A673 (cell line): ENCODE results near the gene ERFL. TPM values are rescaled to one million over a fixed set of nuclear protein-coding genes. Genes with fewer than 3 reads are reported as not detected.

Experiments
- BruUV-seq: library from RNA; stranded (reverse); fragments of 400-500 nt; replicated peaks from 2 replicates; lab custom pipeline; 2021; lab: Mats Ljungman, UMichigan
- CTCF ChIA-PET: fragments of 300-600 bp; sonication (Branson Sonifier 250); formaldehyde crosslinking; loops from one replicate; lab custom pipeline; 2022; ENCODE audit warnings: antibody characterized with exemption; lab: Charles Lee
- POLR2A ChIA-PET: fragments of 300-600 bp; sonication (Branson Sonifier 250); formaldehyde crosslinking; loops from one replicate; lab custom pipeline; 2022; ENCODE audit warnings: antibody characterized with exemption; ENCODE audit not compliant: low non-redundant PET; lab: Charles Lee
- DNase-seq: peaks from one replicate; pipeline ENCODE4 v3.0.0-alpha.2; 2015; ENCODE audit warnings: low spot score
- H3K27ac ChIP-seq: fragments of 200-600 bp; sonication (generic); 2 replicates; pipeline ENCODE4 v1.5.1; 2016; ENCODE audit warnings: mixed run types, low read depth, mild to moderate bottlenecking, mixed read lengths, antibody characterized with exemption, low read length; ENCODE audit not compliant: poor library complexity, severe bottlenecking
- H3K27me3 ChIP-seq: fragments of 200-600 bp; sonication (generic); replicated peaks from 2 replicates; pipeline ENCODE4 v1.6.1; 2017; ENCODE audit warnings: mixed run types, low read depth, mild to moderate bottlenecking, mixed read lengths, antibody characterized with exemption, low read length; ENCODE audit not compliant: insufficient read depth, poor library complexity
- H3K36me3 ChIP-seq: fragments of 200-600 bp; sonication (generic); 2 replicates; pipeline ENCODE4 v1.6.1; 2016; ENCODE audit warnings: mixed run types, mild to moderate bottlenecking, mixed read lengths, antibody characterized with exemption, low read length; ENCODE audit not compliant: insufficient read depth, poor library complexity, severe bottlenecking
- H3K4me1 ChIP-seq: fragments of 200-600 bp; sonication (generic); 2 replicates; pipeline ENCODE4 v1.6.1; 2017; ENCODE audit warnings: mixed run types, mild to moderate bottlenecking, mixed read lengths, antibody characterized with exemption, low read length; ENCODE audit not compliant: insufficient read depth, poor library complexity, severe bottlenecking
- H3K4me3 ChIP-seq: fragments of 200-600 bp; sonication (generic); 2 replicates; pipeline ENCODE4 v1.5.1; 2016; ENCODE audit warnings: low read depth, mixed run types, mild to moderate bottlenecking, mixed read lengths, low read length; ENCODE audit not compliant: poor library complexity, severe bottlenecking
- H3K9me3 ChIP-seq: fragments of 200-600 bp; sonication (generic); 2 replicates; pipeline ENCODE4 v1.6.1; 2016; ENCODE audit warnings: mixed run types, low read depth, mild to moderate bottlenecking, mixed read lengths, antibody characterized with exemption, low read length; ENCODE audit not compliant: poor library complexity, severe bottlenecking
- CTCF ChIP-seq: fragments of 300-800, 200-600 bp; sonication (generic); conservative IDR thresholded peaks from 2 replicates; pipeline ENCODE4 v1.5.1; 2017; ENCODE audit warnings: low read depth, mild to moderate bottlenecking, antibody characterized with exemption, low read length, moderate library complexity, mixed read lengths
- EZH2 ChIP-seq: fragments of 200-600 bp; sonication (generic); IDR thresholded peaks from 2 replicates; pipeline ENCODE4 v1.6.1; 2017; ENCODE audit warnings: borderline replicate concordance, low read depth, mild to moderate bottlenecking, mixed read lengths, antibody characterized with exemption, low read length; ENCODE audit not compliant: poor library complexity, severe bottlenecking
- intact Hi-C: fragments of 100-400 bp; cut with micrococcal nuclease; formaldehyde crosslinking; loops from one replicate; pipeline ENCODE4 v1.10.0; 2022; ENCODE audit not compliant: unreplicated experiment
- total RNA-seq: library from RNA; stranded (reverse); gene quantifications from 2 replicates; pipeline ENCODE4 v1.2.3, GENCODE V29; 2021

The ERFL gene
- total RNA-seq, 1 experiment from 2014 or later = 0.95 TPM

GRCh38 chr19:41861116-41861768 lies 67.0 kb downstream of the ERFL start:
- ChIA-PET POLR2A (no interaction called here), CTCF (no interaction called here)
- no peak for DNase-seq
- peak overlapping the region; percentile 97 for H3K27ac ChIP-seq
- BruUV-seq = TSS peak; percentile 38
- no peaks in the 10 kb centered on the region for H3K9me3 ChIP-seq
- intact Hi-C loops = no loop called here
- H3K4me1 ChIP-seq = peaks cover 48% of the 10 kb centered on the region
- H3K36me3 ChIP-seq = peaks cover 55% of the 10 kb centered on the region
- H3K4me3 ChIP-seq = peak overlapping the region; percentile 87
- no peaks in the 10 kb centered on the region for H3K27me3 ChIP-seq
- TF ChIP-seq EZH2 (no peak), CTCF (no peak)

DNA sequence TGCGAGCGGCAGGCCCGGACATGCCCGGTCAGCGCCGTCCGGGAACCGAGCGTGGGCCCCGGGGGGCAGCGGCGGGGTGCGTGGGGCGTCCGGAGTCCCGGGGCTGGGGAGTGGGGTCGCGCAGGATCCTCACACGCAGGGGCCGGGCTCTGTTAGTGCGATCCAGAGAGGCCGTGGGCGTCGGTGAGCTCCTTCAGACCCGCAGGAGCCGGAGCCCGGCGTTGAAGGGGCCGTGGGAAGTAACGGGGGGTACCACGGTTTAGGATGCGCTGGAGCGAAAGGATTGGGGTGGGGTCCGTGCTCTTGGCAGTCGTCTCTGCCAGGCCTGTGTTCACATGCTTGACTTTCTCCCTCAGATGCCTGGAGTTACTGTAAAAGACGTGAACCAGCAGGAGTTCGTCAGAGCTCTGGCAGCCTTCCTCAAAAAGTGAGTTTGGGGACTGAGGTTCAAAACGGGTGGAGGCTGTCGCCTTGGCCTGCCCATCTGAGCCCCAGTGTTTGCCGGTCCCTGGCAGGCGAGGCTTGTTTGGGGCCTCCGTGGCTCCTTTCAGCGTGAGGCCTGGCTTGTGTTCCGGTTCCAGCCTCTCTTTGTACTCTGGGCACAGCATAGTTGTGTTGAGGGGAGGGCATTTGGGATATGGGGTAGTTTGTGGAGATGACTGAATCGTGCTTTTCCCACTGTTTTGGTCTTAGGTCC lies 67.7 kb downstream of the ERFL start:
- peaks cover 50% of the 10 kb centered on the region for H3K36me3 ChIP-seq
- peaks cover 45% of the 10 kb centered on the region for H3K4me1 ChIP-seq
- DNase-seq = no peak
- no TSS peak for BruUV-seq
- TF ChIP-seq CTCF = no peak
- no peak for TF ChIP-seq EZH2
- no peaks in the 10 kb centered on the region for H3K9me3 ChIP-seq
- H3K27me3 ChIP-seq = no peaks in the 10 kb centered on the region
- peak overlapping the region; percentile 97 for H3K27ac ChIP-seq
- intact Hi-C loops = no loop called here
- POLR2A ChIA-PET = no interaction called here
- peak overlapping the region; percentile 87 for H3K4me3 ChIP-seq
- CTCF ChIA-PET = no interaction called here

DNA sequence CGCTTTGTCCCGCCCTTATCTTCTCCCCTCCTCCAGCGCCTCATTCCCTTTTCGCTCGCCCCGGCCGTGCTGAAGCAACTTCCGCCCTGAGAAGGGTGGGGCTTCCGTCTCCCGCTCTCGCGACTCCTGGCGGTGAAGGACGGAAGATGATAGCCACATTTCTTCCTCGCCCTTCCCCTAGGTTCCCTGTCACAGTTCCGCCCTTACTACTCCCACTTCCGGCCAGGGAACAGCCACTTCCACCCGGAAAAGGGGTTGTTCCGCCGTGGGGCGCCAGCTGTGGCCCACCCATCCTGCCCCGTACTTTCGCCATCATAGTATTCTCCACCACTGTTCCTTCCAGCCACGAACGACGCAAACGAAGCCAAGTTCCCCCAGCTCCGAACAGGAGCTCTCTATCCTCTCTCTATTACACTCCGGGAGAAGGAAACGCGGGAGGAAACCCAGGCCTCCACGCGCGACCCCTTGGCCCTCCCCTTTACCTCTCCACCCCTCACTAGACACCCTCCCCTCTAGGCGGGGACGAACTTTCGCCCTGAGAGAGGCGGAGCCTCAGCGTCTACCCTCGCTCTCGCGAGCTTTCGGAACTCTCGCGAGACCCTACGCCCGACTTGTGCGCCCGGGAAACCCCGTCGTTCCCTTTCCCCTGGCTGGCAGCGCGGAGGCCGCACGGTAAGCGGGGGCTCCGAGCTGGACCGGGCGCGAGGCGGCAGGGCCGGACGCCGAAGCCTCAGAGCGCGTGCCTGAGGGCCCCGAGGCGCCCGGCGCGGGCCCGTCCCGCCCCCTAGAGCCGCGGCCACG lies 68.4 kb downstream of the ERFL start, which contains the start of gene RPS19:
Gene RPS19, plus strand, starts transcription at position 638 of the 801 bp plus-strand sequence. CDS start 520 bp downstream, outside the sequence.
- BruUV-seq = no TSS peak

More for the DNA sequence above, 68.4 kb downstream of the ERFL start, which contains the start of gene RPS19:
- peak; percentile 99 for DNase-seq
- H3K36me3 ChIP-seq = peaks cover 43% of the 10 kb centered on the region
- no peaks in the 10 kb centered on the region for H3K27me3 ChIP-seq
- peaks cover 45% of the 10 kb centered on the region for H3K4me1 ChIP-seq
- POLR2A ChIA-PET = interaction anchor here (0.7 kb wide), 1 partner anchor 213 kb away, joined by 3 read pairs; no protein-coding TSS in a partner anchor
- peak within 1 kb of the TSS; percentile 97 for H3K27ac ChIP-seq
- intact Hi-C loops = loop anchor here (1.0 kb wide), 1 partner anchor 23 kb away; the partner anchor contains the start of gene ARHGEF1
- CTCF ChIA-PET = interaction anchor here (0.6 to 0.7 kb wide), 2 partner anchors 12 to 21 kb away, joined by 3 to 5 read pairs; no protein-coding TSS in a partner anchor
- peak within 1 kb of the TSS; percentile 87 for H3K4me3 ChIP-seq
- no peaks in the 10 kb centered on the region for H3K9me3 ChIP-seq
- TF ChIP-seq CTCF (peak; percentile 68), EZH2 (no peak)
